HG03095 (cell line): ENCODE data around the gene SUN2.

ENCODE experiments used
- ATAC-seq: cut with Tn5 transposase; IDR thresholded peaks from one replicate; pipeline ENCODE4 v1.9.1; 2021; ENCODE audit warnings: moderate library complexity; ENCODE audit not compliant: unreplicated experiment

The SUN2 gene

DNA sequence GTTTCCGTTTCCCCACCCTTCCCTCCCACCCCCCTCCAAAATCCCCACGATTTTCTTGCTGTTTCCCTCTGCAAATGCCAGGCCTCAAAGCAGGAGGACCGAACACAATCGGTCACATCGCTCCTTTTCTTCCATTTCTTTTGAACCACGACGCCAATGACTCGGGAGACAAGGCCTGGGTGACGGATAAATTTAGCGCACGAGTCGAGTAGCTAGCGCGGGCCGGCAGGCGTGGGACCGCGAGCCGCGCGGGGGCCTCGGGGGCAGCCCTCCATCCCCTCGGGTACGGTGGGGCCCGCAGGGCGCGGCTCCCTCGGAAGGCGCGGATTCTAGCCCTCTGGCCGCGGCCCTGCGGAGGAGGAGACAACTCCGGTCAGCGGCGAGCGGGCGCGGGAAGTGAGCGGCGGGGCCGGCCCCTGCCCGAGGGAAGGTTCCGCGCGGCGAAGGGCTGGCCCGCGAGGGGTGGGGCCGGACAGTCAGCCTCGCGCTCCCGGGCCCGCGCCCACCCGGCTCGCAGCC is 55.5 kb downstream of the SUN2 start:
- ATAC-seq: no peak

DNA sequence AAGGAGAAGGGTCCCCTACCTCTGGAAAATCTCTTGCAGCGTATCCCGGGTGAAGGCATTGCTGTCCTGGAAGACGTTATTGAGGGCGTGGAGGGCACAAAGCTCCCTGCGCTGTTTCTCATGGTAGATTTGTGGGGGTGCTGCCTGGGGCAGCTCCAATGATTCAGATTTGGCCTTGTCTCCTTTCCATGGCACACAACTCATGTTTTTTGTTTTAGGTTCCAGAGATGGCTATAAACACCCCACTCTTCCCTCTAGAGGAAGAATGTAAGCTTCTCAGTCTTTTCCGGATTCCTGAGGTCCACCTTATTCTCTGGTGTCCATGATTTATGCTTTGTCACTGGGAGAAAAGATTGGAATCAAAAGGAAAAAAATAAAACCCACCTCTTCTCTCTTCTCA is 56.0 kb downstream of the SUN2 start:
- ATAC-seq: no peak

DNA sequence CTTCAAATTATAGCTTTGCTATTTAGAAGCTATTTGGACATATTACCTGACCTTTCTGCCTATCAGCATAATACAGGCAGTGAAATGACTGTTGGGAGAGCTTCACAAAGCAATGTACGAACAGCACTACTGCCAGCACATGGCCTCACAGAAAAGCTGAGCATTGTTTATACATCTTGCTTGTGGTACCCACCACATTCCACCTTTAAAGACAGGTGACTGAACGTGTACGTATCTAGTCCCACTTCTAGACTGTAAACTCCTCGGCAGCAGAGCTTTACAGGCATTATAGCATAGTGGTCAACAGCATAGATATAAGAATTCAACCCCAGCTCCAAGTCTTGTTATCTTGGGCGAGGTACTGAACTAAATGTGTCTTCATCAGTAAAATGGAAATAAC is 56.7 kb downstream of the SUN2 start:
- no peak for ATAC-seq

DNA sequence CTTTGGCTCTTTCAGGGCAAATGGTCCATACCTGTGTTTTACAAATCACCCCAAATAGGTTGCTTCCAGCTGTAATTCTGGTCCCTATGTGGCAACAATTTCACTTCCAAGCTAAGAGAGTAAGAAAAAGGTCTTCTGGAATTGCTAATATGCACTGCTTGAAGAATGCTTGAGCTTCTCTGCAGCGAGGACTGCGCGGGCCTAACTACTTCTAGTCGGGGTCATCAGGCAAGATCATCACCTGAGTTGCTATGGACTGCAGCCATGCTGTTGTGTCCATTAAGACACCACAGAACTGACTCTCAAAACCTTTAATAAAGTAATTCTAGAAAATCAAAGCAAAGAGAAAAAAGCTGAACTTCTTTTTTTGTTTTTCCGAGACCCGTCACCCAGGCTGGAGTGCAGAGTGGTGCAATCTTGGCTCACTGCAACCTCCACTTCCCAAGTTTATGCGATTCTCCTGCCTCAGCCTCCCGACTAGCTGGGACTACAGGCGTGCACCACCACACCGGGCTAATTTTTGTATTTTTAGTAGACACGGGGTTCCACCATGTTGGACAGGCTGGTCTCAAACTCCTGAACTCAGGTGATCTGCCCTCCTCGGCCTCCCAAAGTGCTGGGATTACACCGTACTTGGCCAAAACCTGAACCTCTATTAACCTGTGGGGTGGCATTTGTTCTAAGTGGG is 57.2 kb downstream of the SUN2 start:
- ATAC-seq: no peak

DNA sequence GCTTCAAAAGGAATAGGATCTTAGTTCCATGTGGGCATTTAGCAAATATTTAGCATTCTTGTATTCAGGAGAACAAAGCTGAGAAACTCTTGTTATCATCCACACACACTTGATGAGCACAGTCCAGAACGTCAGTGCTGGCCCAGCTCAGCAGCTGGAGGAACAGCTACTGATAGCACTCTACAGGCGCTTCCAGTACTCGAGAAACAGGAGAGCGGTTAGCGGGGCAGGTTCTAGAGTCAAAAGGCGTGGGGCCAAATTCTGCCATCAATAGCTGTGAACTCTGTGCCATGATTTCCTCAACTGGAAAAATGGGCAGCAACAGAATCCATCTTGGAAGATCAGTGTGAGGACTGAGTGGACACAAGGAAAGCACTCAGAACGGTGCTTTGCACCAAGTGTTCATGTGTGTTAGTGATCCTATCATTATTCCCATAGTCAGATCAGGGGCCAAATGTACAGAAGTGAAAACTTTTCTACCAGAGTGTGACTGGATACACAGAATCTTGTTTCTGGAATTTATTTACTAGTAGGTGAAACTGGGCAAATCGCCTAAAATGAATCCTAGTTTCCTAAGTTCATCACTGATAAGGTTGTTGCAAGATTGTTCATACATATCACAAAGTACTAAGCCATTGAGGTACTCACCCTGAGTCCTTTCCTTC is 58.2 kb downstream of the SUN2 start:
- no peak for ATAC-seq

DNA sequence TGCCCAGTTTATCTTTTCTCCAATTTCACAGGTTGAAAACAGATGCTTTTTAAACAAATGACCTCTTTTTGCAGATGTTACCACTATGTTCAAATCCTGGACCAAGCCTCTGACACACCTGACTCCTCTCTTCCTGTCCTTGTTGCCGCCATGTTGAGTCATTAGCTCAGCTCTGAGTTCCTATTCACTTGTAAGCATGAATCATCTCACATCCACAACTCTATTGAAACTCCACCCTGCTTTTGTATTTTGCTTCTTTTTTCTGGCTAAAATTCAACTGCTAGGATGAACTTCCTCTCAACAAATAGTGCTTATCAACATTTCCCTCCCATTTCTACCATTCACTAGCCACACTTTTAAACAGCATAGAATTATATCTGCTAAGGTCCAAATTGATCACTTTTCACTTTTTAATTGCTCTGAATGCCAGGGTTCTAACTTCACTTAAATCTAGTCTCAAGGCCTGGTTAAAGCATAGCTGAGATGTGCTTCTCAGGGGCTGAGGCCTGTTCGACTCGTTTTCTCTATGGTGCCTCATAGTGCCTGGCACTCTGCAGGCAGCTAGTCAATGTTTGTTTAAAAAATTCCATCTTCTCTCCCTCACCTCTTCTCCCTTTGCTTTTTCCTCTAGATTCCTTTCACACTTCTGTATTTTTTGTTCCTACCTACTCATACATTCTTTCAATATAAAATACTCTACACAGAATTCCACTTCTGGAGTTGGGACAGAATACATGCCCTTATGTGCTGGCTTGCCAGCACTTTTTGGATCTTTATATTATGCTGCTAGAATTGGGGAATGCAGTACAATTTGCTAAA is 59.0 kb downstream of the SUN2 start:
- no peak for ATAC-seq

DNA sequence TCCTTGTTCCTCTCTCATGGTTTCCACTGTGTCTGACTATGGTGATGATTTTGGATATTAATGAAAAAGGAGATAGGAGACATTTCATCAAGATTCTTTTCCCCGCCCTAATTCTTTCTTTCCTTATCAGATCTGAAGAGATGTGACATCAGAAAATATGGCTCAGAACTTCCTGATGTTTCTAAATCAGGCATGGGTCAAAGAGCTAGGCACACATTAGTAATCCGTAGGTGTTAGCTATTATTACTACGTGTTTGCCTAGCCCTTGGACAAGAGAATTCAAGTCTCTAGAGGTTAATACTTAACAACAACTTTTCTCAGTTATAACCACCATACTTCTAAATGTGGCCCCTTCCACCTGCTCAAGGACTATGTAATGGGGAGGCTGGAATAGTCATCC is 60.9 kb downstream of the SUN2 start:
- no peak for ATAC-seq

DNA sequence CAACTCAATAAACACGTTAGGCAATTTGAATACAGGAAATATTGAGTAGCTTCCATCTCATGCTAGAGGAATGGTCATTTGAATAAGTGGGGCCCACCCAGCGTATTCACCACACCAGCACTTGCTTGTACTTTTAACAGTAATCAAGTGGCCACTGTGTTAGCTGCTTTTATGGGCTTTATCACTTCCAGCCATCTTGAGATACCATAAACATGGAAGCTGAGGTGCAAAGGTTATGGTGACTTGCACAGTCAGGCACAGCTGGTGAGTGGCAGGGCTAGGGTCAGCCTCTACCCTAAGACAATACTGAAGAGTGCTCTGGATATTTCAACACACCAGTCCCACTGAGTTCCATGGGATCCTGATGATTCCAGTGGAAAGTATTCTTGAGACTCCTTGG is 61.7 kb downstream of the SUN2 start:
- ATAC-seq: no peak

DNA sequence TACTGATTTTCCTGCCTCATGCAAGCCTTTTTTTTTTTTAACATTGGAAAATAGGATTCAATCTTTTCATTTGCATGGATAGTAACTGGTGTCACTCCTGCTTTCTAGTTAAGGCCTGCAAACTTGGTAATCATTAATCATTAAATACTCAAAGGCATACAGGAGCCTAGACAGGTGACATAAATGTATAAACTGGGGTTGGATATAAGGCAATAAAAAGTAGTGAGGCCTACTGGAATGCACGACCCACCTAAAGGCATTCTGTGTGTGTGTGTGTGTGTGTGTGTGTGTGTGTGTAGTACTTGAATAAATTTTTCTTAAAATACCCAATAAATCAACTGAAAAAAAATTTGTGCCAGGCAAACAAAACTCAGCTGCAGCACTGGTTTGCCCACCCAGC is 66.1 kb downstream of the SUN2 start:
- ATAC-seq: no peak

DNA sequence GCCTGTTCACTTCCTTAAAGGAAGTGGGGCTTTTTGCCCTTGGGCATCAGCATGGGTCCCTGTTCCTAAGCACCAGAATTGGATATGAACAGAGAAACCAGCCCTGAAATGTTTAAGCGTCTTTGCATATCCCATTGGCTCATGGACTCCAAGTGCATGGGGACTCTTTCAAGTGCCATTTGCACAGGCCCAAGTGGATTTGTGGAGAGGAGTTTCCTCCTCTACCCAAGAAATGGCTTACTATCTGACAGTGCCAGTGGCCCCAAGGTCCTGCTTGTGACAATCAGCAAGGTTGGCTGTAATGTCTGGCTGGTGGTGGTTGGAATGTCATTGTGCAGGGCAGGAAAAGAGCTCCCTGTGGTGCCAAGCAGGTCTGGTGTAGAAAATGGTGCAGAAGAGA is 70.0 kb downstream of the SUN2 start:
- ATAC-seq: no peak

DNA sequence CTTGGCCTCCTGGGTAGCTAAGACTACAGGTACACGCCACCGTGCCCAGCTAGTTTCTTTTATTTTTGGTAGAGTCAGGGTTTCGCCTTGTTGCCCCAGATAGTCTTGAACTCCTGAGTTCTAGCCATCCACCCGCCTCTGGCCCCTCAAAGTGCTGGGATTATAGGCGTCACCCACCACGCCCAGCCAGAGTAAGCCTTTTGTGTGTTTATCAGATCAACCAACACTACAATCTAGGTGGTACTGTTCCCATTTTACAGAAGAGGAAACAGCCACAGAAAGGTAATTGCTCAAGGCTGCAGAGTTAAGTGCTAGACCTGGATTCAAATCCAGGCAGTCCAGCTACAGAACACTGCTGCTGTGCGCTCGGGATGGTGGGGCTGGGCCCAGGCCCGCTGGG is 70.9 kb downstream of the SUN2 start:
- ATAC-seq: no peak
